Sigmoid colon (tissue), 4 donors: ENCODE data around the gene MRPL55.

Experiments
- EP300 ChIP-seq, 4 donors: sonication (generic); formaldehyde crosslinking; IDR thresholded peaks; one replicate each; pipeline ENCODE4 v1.6.1; 2017; ENCODE audit warnings: antibody characterized with exemption in 4 of 4
- TF ChIP-seq, protein P1 (sequence below), 4 experiments: fragments of 450-650 bp in 3 of 4; fragments of 200-600 bp in 1 of 4; IDR thresholded peaks; one replicate each; pipeline ENCODE4 v1.5.1; 2016 to 2019; ENCODE audit warnings: antibody characterized with exemption in 4 of 4, mild to moderate bottlenecking in 3 of 4, moderate library complexity in 2 of 4

DNA sequence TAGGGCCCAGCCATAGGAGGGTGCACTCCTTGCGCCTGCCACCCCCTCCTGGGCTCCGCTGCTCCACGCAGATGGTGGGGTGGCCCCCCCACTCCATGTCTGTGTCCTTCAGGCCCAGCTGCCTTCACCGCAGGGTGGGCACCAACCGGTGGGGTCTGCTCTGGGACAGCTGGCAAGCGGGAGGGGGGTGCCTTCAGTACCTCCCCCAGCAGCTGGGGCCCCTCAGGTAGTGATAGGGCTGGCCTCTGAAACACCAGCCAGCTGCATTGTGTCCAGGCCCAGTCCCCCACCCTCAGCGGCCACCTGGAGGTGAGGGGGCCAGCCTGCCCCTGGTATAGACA lies 41.0 kb upstream of the MRPL55 start:
- TF ChIP-seq, protein P1, sequence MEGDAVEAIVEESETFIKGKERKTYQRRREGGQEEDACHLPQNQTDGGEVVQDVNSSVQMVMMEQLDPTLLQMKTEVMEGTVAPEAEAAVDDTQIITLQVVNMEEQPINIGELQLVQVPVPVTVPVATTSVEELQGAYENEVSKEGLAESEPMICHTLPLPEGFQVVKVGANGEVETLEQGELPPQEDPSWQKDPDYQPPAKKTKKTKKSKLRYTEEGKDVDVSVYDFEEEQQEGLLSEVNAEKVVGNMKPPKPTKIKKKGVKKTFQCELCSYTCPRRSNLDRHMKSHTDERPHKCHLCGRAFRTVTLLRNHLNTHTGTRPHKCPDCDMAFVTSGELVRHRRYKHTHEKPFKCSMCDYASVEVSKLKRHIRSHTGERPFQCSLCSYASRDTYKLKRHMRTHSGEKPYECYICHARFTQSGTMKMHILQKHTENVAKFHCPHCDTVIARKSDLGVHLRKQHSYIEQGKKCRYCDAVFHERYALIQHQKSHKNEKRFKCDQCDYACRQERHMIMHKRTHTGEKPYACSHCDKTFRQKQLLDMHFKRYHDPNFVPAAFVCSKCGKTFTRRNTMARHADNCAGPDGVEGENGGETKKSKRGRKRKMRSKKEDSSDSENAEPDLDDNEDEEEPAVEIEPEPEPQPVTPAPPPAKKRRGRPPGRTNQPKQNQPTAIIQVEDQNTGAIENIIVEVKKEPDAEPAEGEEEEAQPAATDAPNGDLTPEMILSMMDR (IDR thresholded peaks at IDR 0.05), result no peak
- TF ChIP-seq EP300 (IDR thresholded peaks at IDR 0.05), result no peak
